ENCODE measurements around the gene CDKN1B.

CDKN1B gene

DNA sequence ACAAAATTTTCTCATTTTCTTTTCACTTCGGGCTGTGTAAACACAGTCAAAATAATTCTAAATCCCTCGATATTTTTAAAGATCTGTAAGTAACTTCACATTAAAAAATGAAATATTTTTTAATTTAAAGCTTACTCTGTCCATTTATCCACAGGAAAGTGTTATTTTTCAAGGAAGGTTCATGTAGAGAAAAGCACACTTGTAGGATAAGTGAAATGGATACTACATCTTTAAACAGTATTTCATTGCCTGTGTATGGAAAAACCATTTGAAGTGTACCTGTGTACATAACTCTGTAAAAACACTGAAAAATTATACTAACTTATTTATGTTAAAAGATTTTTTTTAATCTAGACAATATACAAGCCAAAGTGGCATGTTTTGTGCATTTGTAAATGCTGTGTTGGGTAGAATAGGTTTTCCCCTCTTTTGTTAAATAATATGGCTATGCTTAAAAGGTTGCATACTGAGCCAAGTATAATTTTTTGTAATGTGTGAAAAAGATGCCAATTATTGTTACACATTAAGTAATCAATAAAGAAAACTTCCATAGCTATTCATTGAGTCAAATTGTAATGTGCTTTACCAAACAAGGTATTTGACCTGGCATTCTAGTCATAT, 4.8 kb downstream of the CDKN1B start:
- Histone ChIP-seq H3K27ac (ENCODE audit: extremely low read depth, low read depth, low read length) (peak overlapping the region; percentile 100), H3K9me3 (ENCODE audit: control insufficient read depth, insufficient read depth, low read depth, low read length) (no peaks in the 10 kb centered on the region), H3K4me1 (ENCODE audit: control insufficient read depth, insufficient read depth, low read length) (peaks cover 21% of the 10 kb centered on the region), H3K4me3 (ENCODE audit: low read depth, low read length) (peak overlapping the region; percentile 67), H3K36me3 (ENCODE audit: control insufficient read depth in 2 of 2, insufficient read depth in 1 of 2, low read length in 2 of 2) (peaks cover 11 to 32% of the 10 kb centered on the region in 2 experiments; a peak in 2 of 3 replicates)
- POLR2A ChIA-PET, result interaction anchor here (0.8 to 5.4 kb wide), 5 partner anchors 8 to 65 kb away, joined by 4 to 52 read pairs (median 4); no protein-coding TSS in a partner anchor
- TF ChIP-seq KLF10 (tag by site-specific recombination; IDR thresholded peaks at IDR 0.05) (no peak), SP7 (tag by site-specific recombination; IDR thresholded peaks at IDR 0.05) (peak; percentile 17; the same call in 1 of the 2 replicates), GLIS1 (tag by site-specific recombination; IDR thresholded peaks at IDR 0.05) (no peak), PRDM1 (tag by site-specific recombination; IDR thresholded peaks at IDR 0.05) (peak; percentile 58), SCRT2 (tag by site-specific recombination; IDR thresholded peaks at IDR 0.05) (no peak), ZNF837 (tag by site-specific recombination; IDR thresholded peaks at IDR 0.05) (no peak)
- TF ChIP-seq, protein P1, sequence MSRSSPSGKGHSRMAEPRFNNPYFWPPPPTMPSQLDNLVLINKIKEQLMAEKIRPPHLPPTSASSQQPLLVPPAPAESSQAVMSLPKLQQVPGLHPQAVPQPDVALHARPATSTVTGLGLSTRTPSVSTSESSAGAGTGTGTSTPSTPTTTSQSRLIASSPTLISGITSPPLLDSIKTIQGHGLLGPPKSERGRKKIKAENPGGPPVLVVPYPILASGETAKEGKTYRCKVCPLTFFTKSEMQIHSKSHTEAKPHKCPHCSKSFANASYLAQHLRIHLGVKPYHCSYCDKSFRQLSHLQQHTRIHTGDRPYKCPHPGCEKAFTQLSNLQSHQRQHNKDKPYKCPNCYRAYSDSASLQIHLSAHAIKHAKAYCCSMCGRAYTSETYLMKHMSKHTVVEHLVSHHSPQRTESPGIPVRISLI (tag by site-specific recombination; IDR thresholded peaks at IDR 0.05), result 0 out of 2 replicates have a peak, but pooled peaks have one; percentile 20
- CTCF ChIA-PET, result interaction anchor here (0.7 to 7.4 kb wide), 6 partner anchors 15 to 1555 kb away, joined by 3 to 51 read pairs (median 3); no protein-coding TSS in a partner anchor

DNA sequence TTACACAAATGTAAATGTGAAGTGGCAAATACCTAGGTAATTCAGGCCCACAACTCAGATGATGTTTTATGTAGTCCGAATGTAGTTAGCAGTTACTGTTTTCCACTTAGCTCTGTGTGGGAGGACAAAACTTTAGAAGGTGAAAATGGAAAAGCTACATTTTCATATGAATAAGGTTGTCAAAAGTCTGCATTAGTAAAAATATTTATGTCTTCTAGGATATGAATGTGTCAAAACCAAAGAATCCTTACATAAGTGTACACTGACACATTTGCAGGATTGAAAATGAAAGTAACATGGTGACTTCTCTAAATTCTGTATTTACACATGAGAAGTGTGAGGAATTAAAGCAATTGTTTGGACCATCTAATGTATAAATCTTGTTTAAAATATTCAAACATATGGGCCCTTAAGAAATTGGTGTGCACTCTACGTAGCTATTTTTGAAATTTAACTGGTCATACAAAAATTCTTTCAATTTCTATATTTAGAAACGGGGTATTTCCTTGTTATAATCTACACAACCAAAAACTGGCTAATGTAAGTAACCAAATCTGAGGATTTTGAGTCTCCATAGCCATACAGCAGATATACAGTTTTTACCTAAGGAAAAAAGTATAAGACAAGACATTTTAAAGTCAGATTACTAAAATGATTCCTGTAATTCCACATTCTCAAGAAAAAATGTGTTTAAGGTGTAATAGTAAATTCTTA, 5.4 kb downstream of the CDKN1B start:
- Histone ChIP-seq H3K27ac (ENCODE audit: extremely low read depth, low read depth, low read length) (peak overlapping the region; percentile 100), H3K4me1 (ENCODE audit: control insufficient read depth, insufficient read depth, low read length) (peaks cover 23% of the 10 kb centered on the region), H3K9me3 (ENCODE audit: control insufficient read depth, insufficient read depth, low read depth, low read length) (no peaks in the 10 kb centered on the region), H3K4me3 (ENCODE audit: low read depth, low read length) (peak overlapping the region; percentile 67), H3K36me3 (ENCODE audit: control insufficient read depth in 2 of 2, insufficient read depth in 1 of 2, low read length in 2 of 2) (peaks cover 11 to 32% of the 10 kb centered on the region in 2 experiments)
- CTCF ChIA-PET, result interaction anchor here (0.7 to 7.4 kb wide), 4 partner anchors 14 to 1555 kb away, joined by 3 to 51 read pairs (median 3); no protein-coding TSS in a partner anchor
- POLR2A ChIA-PET, result interaction anchor here (0.6 to 5.4 kb wide), 4 partner anchors 9 to 149 kb away, joined by 3 to 52 read pairs (median 4); no protein-coding TSS in a partner anchor
- TF ChIP-seq SP7 (tag by site-specific recombination; IDR thresholded peaks at IDR 0.05) (peak; percentile 4; the same call in 1 of the 2 replicates), ZNF600 (tag by site-specific recombination; IDR thresholded peaks at IDR 0.05) (peak; percentile 56; the same call in 1 of the 2 replicates), ZNF302 (tag by site-specific recombination; IDR thresholded peaks at IDR 0.05; ENCODE audit: low read depth) (no peak), KLF10 (tag by site-specific recombination; IDR thresholded peaks at IDR 0.05) (0 out of 2 replicates have a peak, but pooled peaks have one; percentile 9), PRDM1 (tag by site-specific recombination; IDR thresholded peaks at IDR 0.05) (peak; percentile 17; the same call in 1 of the 2 replicates), ZNF214 (tag by site-specific recombination; IDR thresholded peaks at IDR 0.05; ENCODE audit: borderline replicate concordance) (no peak), SCRT2 (tag by site-specific recombination; IDR thresholded peaks at IDR 0.05) (no peak), EGR2 (tag by site-specific recombination; IDR thresholded peaks at IDR 0.05; ENCODE audit: low read depth) (0 out of 2 replicates have a peak, but pooled peaks have one; percentile 6)
- TF ChIP-seq, protein P2, sequence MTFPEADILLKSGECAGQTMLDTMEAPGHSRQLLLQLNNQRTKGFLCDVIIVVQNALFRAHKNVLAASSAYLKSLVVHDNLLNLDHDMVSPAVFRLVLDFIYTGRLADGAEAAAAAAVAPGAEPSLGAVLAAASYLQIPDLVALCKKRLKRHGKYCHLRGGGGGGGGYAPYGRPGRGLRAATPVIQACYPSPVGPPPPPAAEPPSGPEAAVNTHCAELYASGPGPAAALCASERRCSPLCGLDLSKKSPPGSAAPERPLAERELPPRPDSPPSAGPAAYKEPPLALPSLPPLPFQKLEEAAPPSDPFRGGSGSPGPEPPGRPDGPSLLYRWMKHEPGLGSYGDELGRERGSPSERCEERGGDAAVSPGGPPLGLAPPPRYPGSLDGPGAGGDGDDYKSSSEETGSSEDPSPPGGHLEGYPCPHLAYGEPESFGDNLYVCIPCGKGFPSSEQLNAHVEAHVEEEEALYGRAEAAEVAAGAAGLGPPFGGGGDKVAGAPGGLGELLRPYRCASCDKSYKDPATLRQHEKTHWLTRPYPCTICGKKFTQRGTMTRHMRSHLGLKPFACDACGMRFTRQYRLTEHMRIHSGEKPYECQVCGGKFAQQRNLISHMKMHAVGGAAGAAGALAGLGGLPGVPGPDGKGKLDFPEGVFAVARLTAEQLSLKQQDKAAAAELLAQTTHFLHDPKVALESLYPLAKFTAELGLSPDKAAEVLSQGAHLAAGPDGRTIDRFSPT (tag by site-specific recombination; IDR thresholded peaks at IDR 0.05), result no peak
- TF ChIP-seq, protein P3, sequence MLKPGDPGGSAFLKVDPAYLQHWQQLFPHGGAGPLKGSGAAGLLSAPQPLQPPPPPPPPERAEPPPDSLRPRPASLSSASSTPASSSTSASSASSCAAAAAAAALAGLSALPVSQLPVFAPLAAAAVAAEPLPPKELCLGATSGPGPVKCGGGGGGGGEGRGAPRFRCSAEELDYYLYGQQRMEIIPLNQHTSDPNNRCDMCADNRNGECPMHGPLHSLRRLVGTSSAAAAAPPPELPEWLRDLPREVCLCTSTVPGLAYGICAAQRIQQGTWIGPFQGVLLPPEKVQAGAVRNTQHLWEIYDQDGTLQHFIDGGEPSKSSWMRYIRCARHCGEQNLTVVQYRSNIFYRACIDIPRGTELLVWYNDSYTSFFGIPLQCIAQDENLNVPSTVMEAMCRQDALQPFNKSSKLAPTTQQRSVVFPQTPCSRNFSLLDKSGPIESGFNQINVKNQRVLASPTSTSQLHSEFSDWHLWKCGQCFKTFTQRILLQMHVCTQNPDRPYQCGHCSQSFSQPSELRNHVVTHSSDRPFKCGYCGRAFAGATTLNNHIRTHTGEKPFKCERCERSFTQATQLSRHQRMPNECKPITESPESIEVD (tag by site-specific recombination; IDR thresholded peaks at IDR 0.05), result peak; percentile 91

Data from HEK293 (cell line).